Duodenal mucosa (tissue), 2 donors: ENCODE data around the gene CKLF.
A peak's percentile ranks its signal among the peaks of the same experiment; 100 is the strongest.

Source experiments
- H3K27ac ChIP-seq: one replicate; pipeline ENCODE4 v1.7.0; 2013; ENCODE audit warnings: low read depth, low read length
- H3K27me3 ChIP-seq, 2 donors: one replicate each; pipeline ENCODE4 v1.7.0; 2013; ENCODE audit warnings: low read length in 2 of 2, control low read depth in 1 of 2; ENCODE audit not compliant: insufficient read depth in 2 of 2, control insufficient read depth in 1 of 2
- H3K36me3 ChIP-seq, 2 donors: one replicate each; pipeline ENCODE4 v1.7.0; 2013; ENCODE audit warnings: low read length in 2 of 2, control low read depth in 1 of 2; ENCODE audit not compliant: insufficient read depth in 2 of 2, control insufficient read depth in 1 of 2
- H3K4me1 ChIP-seq, 2 donors: one replicate each; pipeline ENCODE4 v1.7.0; 2013; ENCODE audit warnings: low read length in 2 of 2, control low read depth in 1 of 2; ENCODE audit not compliant: insufficient read depth in 2 of 2, control insufficient read depth in 1 of 2
- H3K4me3 ChIP-seq, 2 donors: one replicate each; pipeline ENCODE4 v1.7.0; 2013; ENCODE audit warnings: low read length in 2 of 2, low read depth in 1 of 2
- H3K9ac ChIP-seq, 2 donors: one replicate each; pipeline ENCODE4 v1.7.0; 2013; ENCODE audit warnings: low read length in 2 of 2, low read depth in 1 of 2
- H3K9me3 ChIP-seq, 2 donors: one replicate each; pipeline ENCODE4 v1.7.0; 2013; ENCODE audit warnings: low read length in 2 of 2, control low read depth in 1 of 2; ENCODE audit not compliant: control insufficient read depth in 1 of 2

Gene CKLF

GRCh38 chr16:66517586-66518263 is 34.7 kb upstream of the CKLF start:
- Histone ChIP-seq H3K27me3 (no peaks in the 10 kb centered on the region), H3K4me3 (peak overlapping the region in 1 of 2 donors; percentile 57), H3K4me1 (peaks cover 53 to 65% of the 10 kb centered on the region in 2 donors), H3K9me3 (no peaks in the 10 kb centered on the region), H3K36me3 (peaks cover 11% of the 10 kb centered on the region in 2 donors), H3K9ac (peak overlapping the region; percentile 33 to 85), H3K27ac (peak overlapping the region; percentile 95)

- no peak overlapping the region for H3K9ac ChIP-seq
- peaks cover 6 to 11% of the 10 kb centered on the region in 2 donors for H3K36me3 ChIP-seq
- H3K27me3 ChIP-seq, result no peaks in the 10 kb centered on the region
- H3K4me3 ChIP-seq, result no peak overlapping the region
- H3K4me1 ChIP-seq, result peaks cover 64 to 79% of the 10 kb centered on the region in 2 donors
- H3K9me3 ChIP-seq, result no peaks in the 10 kb centered on the region
- H3K27ac ChIP-seq, result no peak overlapping the region
These were observed 32.6 kb upstream of the CKLF start for GRCh38 chr16:66519482-66520373.

GRCh38 chr16:66520406-66521170 is 31.8 kb upstream of the CKLF start:
- Histone ChIP-seq H3K4me1 (peaks cover 70 to 79% of the 10 kb centered on the region in 2 donors), H3K36me3 (peaks cover 3 to 8% of the 10 kb centered on the region in 2 donors), H3K4me3 (no peak overlapping the region), H3K9ac (no peak overlapping the region), H3K27me3 (no peaks in the 10 kb centered on the region), H3K9me3 (no peaks in the 10 kb centered on the region), H3K27ac (no peak overlapping the region)

GRCh38 chr16:66521252-66521713 is 31.1 kb upstream of the CKLF start:
- no peak overlapping the region for H3K9ac ChIP-seq
- peak overlapping the region; percentile 8 to 10 for H3K4me3 ChIP-seq
- no peaks in the 10 kb centered on the region for H3K9me3 ChIP-seq
- peak overlapping the region; percentile 53 for H3K27ac ChIP-seq
- peaks cover 69 to 73% of the 10 kb centered on the region in 2 donors for H3K4me1 ChIP-seq
- peaks cover 7% of the 10 kb centered on the region in 2 donors for H3K36me3 ChIP-seq
- H3K27me3 ChIP-seq, result no peaks in the 10 kb centered on the region

- Histone ChIP-seq H3K9ac (no peak overlapping the region), H3K4me3 (peak overlapping the region in 1 of 2 donors; percentile 10), H3K27me3 (no peaks in the 10 kb centered on the region), H3K36me3 (peaks cover 7 to 9% of the 10 kb centered on the region in 2 donors), H3K9me3 (no peaks in the 10 kb centered on the region), H3K27ac (peak overlapping the region; percentile 53), H3K4me1 (peaks cover 61 to 67% of the 10 kb centered on the region in 2 donors)
These were observed 30.2 kb upstream of the CKLF start for GRCh38 chr16:66521951-66522771.

- Histone ChIP-seq H3K4me3 (no peak overlapping the region), H3K9me3 (no peaks in the 10 kb centered on the region), H3K9ac (peak overlapping the region in 1 of 2 donors; percentile 5), H3K27ac (peak overlapping the region; percentile 13), H3K27me3 (no peaks in the 10 kb centered on the region), H3K4me1 (peaks cover 53 to 59% of the 10 kb centered on the region in 2 donors), H3K36me3 (peaks cover 7 to 13% of the 10 kb centered on the region in 2 donors)
These were observed 29.4 kb upstream of the CKLF start for GRCh38 chr16:66522816-66523590.

- H3K9ac ChIP-seq, result peak overlapping the region in 1 of 2 donors; percentile 5
- H3K27me3 ChIP-seq, result no peaks in the 10 kb centered on the region
These were observed 28.5 kb upstream of the CKLF start for GRCh38 chr16:66523861-66524354.

GRCh38 chr16:66524601-66525164 is 27.7 kb upstream of the CKLF start:
- Histone ChIP-seq H3K4me1 (peaks cover 48 to 54% of the 10 kb centered on the region in 2 donors), H3K36me3 (peaks cover 22 to 29% of the 10 kb centered on the region in 2 donors), H3K9me3 (no peaks in the 10 kb centered on the region), H3K27me3 (no peaks in the 10 kb centered on the region), H3K27ac (peak overlapping the region; percentile 43), H3K9ac (no peak overlapping the region), H3K4me3 (no peak overlapping the region)

More at GRCh38 chr16:66523861-66524354, 28.5 kb upstream of the CKLF start:
- Histone ChIP-seq H3K36me3 (peaks cover 15 to 21% of the 10 kb centered on the region in 2 donors), H3K9me3 (no peaks in the 10 kb centered on the region), H3K4me3 (no peak overlapping the region), H3K27ac (peak overlapping the region; percentile 59), H3K4me1 (peaks cover 52 to 56% of the 10 kb centered on the region in 2 donors)
